Ovary (tissue), 9 donors: ENCODE results near the gene SOD3. TPM values are rescaled to one million over a fixed set of nuclear protein-coding genes. Genes with fewer than 3 reads are reported as not detected.

ENCODE experiments used
- DNase-seq, 5 donors: peaks; one replicate each; pipeline ENCODE4 v3.0.0-alpha.2; 2019 to 2020
- H3K27ac ChIP-seq, 2 donors: fragments of 200-600 bp; one replicate each; pipeline versions ENCODE4 v1.5.1 to v1.8.0; 2019 to 2022
- H3K27me3 ChIP-seq: fragments of 200-600 bp; one replicate; pipeline ENCODE4 v1.8.0; 2022
- H3K36me3 ChIP-seq: fragments of 200-600 bp; sonication (generic); one replicate; pipeline ENCODE4 v1.5.1; 2019
- H3K4me1 ChIP-seq: one replicate; pipeline ENCODE4 v1.8.1; 2013; ENCODE audit warnings: mild to moderate bottlenecking, moderate library complexity; ENCODE audit not compliant: insufficient read depth
- H3K4me3 ChIP-seq: fragments of 200-600 bp; sonication (generic); one replicate; pipeline ENCODE4 v1.5.1; 2017
- H3K9me3 ChIP-seq, 2 donors: fragments of 200-600 bp in 1 of 2; sonication (generic) in 1 of 2; one replicate each; pipeline versions ENCODE4 v1.5.1 to v1.8.1; 2013 to 2019; ENCODE audit warnings: mild to moderate bottlenecking in 1 of 2, moderate library complexity in 1 of 2
- EP300 ChIP-seq: sonication (generic); formaldehyde crosslinking; IDR thresholded peaks from one replicate; pipeline ENCODE4 v1.6.1; 2017; ENCODE audit warnings: antibody characterized with exemption
- POLR2A ChIP-seq: fragments of 450-650 bp; IDR thresholded peaks from one replicate; pipeline ENCODE4 v1.6.1; 2017; ENCODE audit warnings: antibody characterized with exemption, mild to moderate bottlenecking, moderate library complexity
- WGBS, 3 donors: extraction: QIAGEN DNeasy Blood & Tissue Kit in 1 of 3; methylation state at CpG; one replicate each; pipeline versions ENCODE4 v1.1.5 to v1.1.7; 2013 to 2017; 5-methylcytosine and 5-hydroxymethylcytosine counted together
- intact Hi-C, 4 donors: fragments of 100-400 bp; cut with DNase I; formaldehyde crosslinking; loops; one replicate each; pipeline versions ENCODE4 v1.11.0 to v1.15.1; 2022 to 2023
- polyA plus RNA-seq, 2 donors: library from polyadenylated mRNA; stranded (reverse); fragments of 200-250 nt in 1 of 2; fragments of 350-450 nt in 1 of 2; fragmentation: Illumina TruSeq in 1 of 2; extraction: RNeasy Lipid Tissue Mini Kit (QIAGEN cat#74804) in 1 of 2; gene quantifications; one replicate each; pipeline ENCODE4 v1.2.3, GENCODE V29; 2013 to 2014
- total RNA-seq, 7 donors: library from RNA; depleted of rRNA in 2 of 7; stranded (reverse); fragments of >200 nt in 2 of 7; fragmentation: NEBNext Ultra II Directional in 3 of 7; extraction: Animal tissue kit (Norgen Biotek cat#: 25700) in 3 of 7; gene quantifications; one replicate each; pipeline versions ENCODE4 v1.1.0 to v1.2.4, GENCODE V29; 2016 to 2023
- TF ChIP-seq, protein P1 (sequence below), 3 donors: fragments of 450-650 bp in 2 of 3; fragments of 200-600 bp in 1 of 3; IDR thresholded peaks; one replicate each; pipeline versions ENCODE4 v1.5.1 to v1.8.0; 2016 to 2022; ENCODE audit warnings: antibody characterized with exemption in 3 of 3, mild to moderate bottlenecking in 1 of 3
- donor health status: DM: no; HTN: no; CAD: no; lungs with moderate emphysema.
- donor health status: DM: no; HTN: no; CAD: no.
- donor health status: Bipolar disorder and iron deficiency.
- donor health status: DM: yes; HTN: yes; CAD: no.
- donor health status: DM: no; HTN: no; CAD: no.
- donor health status: DM: yes; HTN: yes; CAD: no.

SOD3 gene
- total and polyA plus RNA-seq, 9 donors = 15.3 to 92.3 (median 33.0) TPM

GRCh38 chr4:24837336-24837735 lies 42.0 kb downstream of the SOD3 start:
- intact Hi-C loops = loop anchor here in 1 of 4 donors (5.0 kb wide), 1 partner anchor 85 kb away; no protein-coding TSS in a partner anchor
- Histone ChIP-seq H3K36me3 (no peaks in the 10 kb centered on the region), H3K4me3 (no peak overlapping the region), H3K27me3 (no peaks in the 10 kb centered on the region), H3K9me3 (no peaks in the 10 kb centered on the region), H3K4me1 (no peaks in the 10 kb centered on the region), H3K27ac (no peak overlapping the region)
- no peak for DNase-seq
- 94 to 97% (median 96%) methylated on average over 7 of the region's 7 CpGs for WGBS, 3 donors
- TF ChIP-seq EP300 (no peak), POLR2A (no peak)
- TF ChIP-seq, protein P1, sequence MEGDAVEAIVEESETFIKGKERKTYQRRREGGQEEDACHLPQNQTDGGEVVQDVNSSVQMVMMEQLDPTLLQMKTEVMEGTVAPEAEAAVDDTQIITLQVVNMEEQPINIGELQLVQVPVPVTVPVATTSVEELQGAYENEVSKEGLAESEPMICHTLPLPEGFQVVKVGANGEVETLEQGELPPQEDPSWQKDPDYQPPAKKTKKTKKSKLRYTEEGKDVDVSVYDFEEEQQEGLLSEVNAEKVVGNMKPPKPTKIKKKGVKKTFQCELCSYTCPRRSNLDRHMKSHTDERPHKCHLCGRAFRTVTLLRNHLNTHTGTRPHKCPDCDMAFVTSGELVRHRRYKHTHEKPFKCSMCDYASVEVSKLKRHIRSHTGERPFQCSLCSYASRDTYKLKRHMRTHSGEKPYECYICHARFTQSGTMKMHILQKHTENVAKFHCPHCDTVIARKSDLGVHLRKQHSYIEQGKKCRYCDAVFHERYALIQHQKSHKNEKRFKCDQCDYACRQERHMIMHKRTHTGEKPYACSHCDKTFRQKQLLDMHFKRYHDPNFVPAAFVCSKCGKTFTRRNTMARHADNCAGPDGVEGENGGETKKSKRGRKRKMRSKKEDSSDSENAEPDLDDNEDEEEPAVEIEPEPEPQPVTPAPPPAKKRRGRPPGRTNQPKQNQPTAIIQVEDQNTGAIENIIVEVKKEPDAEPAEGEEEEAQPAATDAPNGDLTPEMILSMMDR (IDR thresholded peaks at IDR 0.05) = no peak

- Histone ChIP-seq H3K27ac (no peak overlapping the region), H3K27me3 (no peaks in the 10 kb centered on the region), H3K9me3 (no peaks in the 10 kb centered on the region), H3K4me1 (no peaks in the 10 kb centered on the region), H3K4me3 (no peak overlapping the region), H3K36me3 (no peaks in the 10 kb centered on the region)
- DNase-seq = no peak
- 79 to 85% (median 80%) methylated on average over 5 of the region's 5 CpGs for WGBS, 3 donors
- no peak for TF ChIP-seq EP300
- TF ChIP-seq, protein P1 (IDR thresholded peaks at IDR 0.05) = no peak
- no peak for TF ChIP-seq POLR2A
- intact Hi-C loops = loop anchor here in 1 of 4 donors (5.0 kb wide), 1 partner anchor 85 kb away; no protein-coding TSS in a partner anchor
Observed at GRCh38 chr4:24837781-24838180, 42.4 kb downstream of the SOD3 start.

DNA sequence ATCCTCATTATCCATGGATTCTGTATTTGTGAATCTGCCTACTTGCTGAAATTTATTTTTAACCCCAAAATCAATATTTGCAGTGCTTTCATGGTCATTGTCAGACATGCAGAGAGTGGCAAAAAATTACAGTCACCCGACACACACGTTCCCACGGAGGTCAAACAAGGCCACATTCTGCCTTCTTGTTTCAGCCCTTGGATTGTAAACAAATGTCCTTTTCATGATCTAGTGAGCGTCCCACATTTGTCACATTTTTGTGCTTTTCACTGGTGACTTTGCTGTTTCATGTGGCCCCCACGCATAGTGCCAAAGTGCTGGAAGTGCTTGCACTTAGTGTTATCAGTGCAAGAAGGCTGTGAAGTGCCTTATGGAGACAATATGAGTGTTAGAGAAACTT lies 45.0 kb downstream of the SOD3 start:
- no peaks in the 10 kb centered on the region for H3K36me3 ChIP-seq
- H3K27ac ChIP-seq = no peak overlapping the region
- TF ChIP-seq POLR2A = no peak
- no peak for TF ChIP-seq EP300
- TF ChIP-seq, protein P1 (IDR thresholded peaks at IDR 0.05) = no peak
- no peak overlapping the region for H3K4me3 ChIP-seq
- no peaks in the 10 kb centered on the region for H3K4me1 ChIP-seq
- intact Hi-C loops = no loop called here
- H3K27me3 ChIP-seq = no peaks in the 10 kb centered on the region
- H3K9me3 ChIP-seq = no peaks in the 10 kb centered on the region
- no peak for DNase-seq
- 91 to 95% (median 95%) methylated on average over 5 of the region's 5 CpGs for whole genome bisulfite sequencing, 3 donors

DNA sequence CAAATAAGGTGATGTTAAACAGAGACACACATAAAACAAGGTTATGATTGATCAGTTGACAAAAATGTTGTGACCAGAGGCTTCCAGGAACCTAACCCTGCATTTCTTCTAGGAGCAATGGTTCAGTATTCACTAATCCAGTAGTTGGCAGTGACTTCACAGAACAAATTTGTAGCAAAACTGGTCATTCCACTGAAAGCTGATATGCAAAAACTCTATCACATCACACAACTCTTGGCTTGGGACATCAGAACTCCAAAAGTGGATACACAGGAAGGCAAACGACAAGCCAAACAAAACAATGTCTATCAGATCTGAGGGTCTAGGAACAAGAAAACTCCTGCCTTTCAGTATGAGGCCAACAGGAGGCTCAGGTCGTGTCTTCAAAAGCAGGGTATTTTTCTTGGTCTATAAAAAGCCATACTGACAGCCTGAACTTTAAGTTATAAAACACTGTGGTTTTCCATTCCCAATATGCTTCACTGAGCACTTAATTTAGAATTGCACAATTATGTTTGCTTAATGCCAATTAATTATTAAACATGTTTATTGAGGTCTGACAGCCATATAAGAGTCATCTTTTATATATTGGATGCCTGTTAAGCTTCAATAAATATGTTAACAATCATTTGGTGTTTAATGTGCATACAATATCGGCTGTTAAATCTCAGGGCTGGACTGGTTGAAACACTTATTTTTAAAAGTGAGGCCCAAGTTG lies 45.6 kb downstream of the SOD3 start:
- no peaks in the 10 kb centered on the region for H3K36me3 ChIP-seq
- intact Hi-C loops = no loop called here
- WGBS, 3 donors = 72 to 89% (median 81%) methylated on average over 3 of the region's 3 CpGs

More for the DNA sequence above, 45.6 kb downstream of the SOD3 start:
- TF ChIP-seq EP300 (no peak), POLR2A (no peak)
- TF ChIP-seq, protein P1 (IDR thresholded peaks at IDR 0.05) = no peak
- DNase-seq = no peak
- Histone ChIP-seq H3K4me1 (no peaks in the 10 kb centered on the region), H3K27me3 (no peaks in the 10 kb centered on the region), H3K4me3 (no peak overlapping the region), H3K27ac (no peak overlapping the region), H3K9me3 (no peaks in the 10 kb centered on the region)
